Measurements from ENCODE around the gene FAM131B.

The FAM131B gene

GRCh38 chr7:143398616-143399015 lies 36.1 kb upstream of the FAM131B start:
- FAIRE-seq (no peak), DNase-seq (ENCODE audit: insufficient read length, low spot score) (no peak)
- TF ChIP-seq, protein P1, sequence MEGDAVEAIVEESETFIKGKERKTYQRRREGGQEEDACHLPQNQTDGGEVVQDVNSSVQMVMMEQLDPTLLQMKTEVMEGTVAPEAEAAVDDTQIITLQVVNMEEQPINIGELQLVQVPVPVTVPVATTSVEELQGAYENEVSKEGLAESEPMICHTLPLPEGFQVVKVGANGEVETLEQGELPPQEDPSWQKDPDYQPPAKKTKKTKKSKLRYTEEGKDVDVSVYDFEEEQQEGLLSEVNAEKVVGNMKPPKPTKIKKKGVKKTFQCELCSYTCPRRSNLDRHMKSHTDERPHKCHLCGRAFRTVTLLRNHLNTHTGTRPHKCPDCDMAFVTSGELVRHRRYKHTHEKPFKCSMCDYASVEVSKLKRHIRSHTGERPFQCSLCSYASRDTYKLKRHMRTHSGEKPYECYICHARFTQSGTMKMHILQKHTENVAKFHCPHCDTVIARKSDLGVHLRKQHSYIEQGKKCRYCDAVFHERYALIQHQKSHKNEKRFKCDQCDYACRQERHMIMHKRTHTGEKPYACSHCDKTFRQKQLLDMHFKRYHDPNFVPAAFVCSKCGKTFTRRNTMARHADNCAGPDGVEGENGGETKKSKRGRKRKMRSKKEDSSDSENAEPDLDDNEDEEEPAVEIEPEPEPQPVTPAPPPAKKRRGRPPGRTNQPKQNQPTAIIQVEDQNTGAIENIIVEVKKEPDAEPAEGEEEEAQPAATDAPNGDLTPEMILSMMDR (IDR thresholded peaks at IDR 0.05; ENCODE audit: insufficient read depth, missing control alignments), result no peak

- FAIRE-seq (no peak), DNase-seq (ENCODE audit: insufficient read length, low spot score) (no peak)
- TF ChIP-seq, protein P1 (IDR thresholded peaks at IDR 0.05; ENCODE audit: insufficient read depth, missing control alignments), result no peak
Measured at GRCh38 chr7:143397710-143398530, 35.4 kb upstream of the FAM131B start.

- FAIRE-seq (no peak), DNase-seq (ENCODE audit: insufficient read length, low spot score) (no peak)
- TF ChIP-seq, protein P1 (IDR thresholded peaks at IDR 0.05; ENCODE audit: insufficient read depth, missing control alignments), result no peak
Measured at GRCh38 chr7:143396625-143397556, 34.4 kb upstream of the FAM131B start.

- no peak for DNase-seq (ENCODE audit: insufficient read length, low spot score)
- FAIRE-seq, result no peak
- TF ChIP-seq, protein P1 (IDR thresholded peaks at IDR 0.05; ENCODE audit: insufficient read depth, missing control alignments), result no peak
Measured at GRCh38 chr7:143396182-143396581, 33.7 kb upstream of the FAM131B start.

- FAIRE-seq (no peak), DNase-seq (ENCODE audit: insufficient read length, low spot score) (no peak)
- TF ChIP-seq, protein P1 (IDR thresholded peaks at IDR 0.05; ENCODE audit: insufficient read depth, missing control alignments), result no peak
Measured at GRCh38 chr7:143395187-143396149, 33.0 kb upstream of the FAM131B start.

- FAIRE-seq (no peak), DNase-seq (ENCODE audit: insufficient read length, low spot score) (no peak)
- TF ChIP-seq, protein P1 (IDR thresholded peaks at IDR 0.05; ENCODE audit: insufficient read depth, missing control alignments), result no peak
Measured at GRCh38 chr7:143394777-143395176, 32.3 kb upstream of the FAM131B start.
